HT1080 (cell line): ENCODE data around the gene ZC3H4. TPM values are rescaled to one million over a fixed set of nuclear protein-coding genes. Genes with fewer than 3 reads are reported as not detected.
"Not testable (repeated sequence)": the region's sequence is repeated elsewhere in the genome, so short reads cannot be mapped to it uniquely, and the experiment has no call there.

Source experiments
- DNase-seq: peaks from one replicate; pipeline ENCODE4 v3.0.0-alpha.2; 2015; ENCODE audit warnings: low read depth
- total RNA-seq: library from RNA; depleted of rRNA; stranded (reverse); fragments of >200 nt; shearing (Covaris generic); gene quantifications from 2 replicates; pipeline ENCODE4 v1.2.3, GENCODE V29; 2014

Gene ZC3H4
- total RNA-seq, 1 experiment from 2014 or later, result 17.6 TPM

- no peak for DNase-seq
Observed at GRCh38 chr19:47107953-47108746, 5.4 kb downstream of the ZC3H4 start.

GRCh38 chr19:47107202-47107952, 6.2 kb downstream of the ZC3H4 start:
- DNase-seq, result peak; percentile 30

GRCh38 chr19:47106821-47107201, 6.8 kb downstream of the ZC3H4 start:
- no peak for DNase-seq

- no peak for DNase-seq
Observed at GRCh38 chr19:47105874-47106273, 7.7 kb downstream of the ZC3H4 start.

- no peak for DNase-seq
Observed at GRCh38 chr19:47104680-47105079, 8.9 kb downstream of the ZC3H4 start.

- DNase-seq, result no peak
Observed at GRCh38 chr19:47102346-47103060, 11.1 kb downstream of the ZC3H4 start.

GRCh38 chr19:47101116-47101515, 12.5 kb downstream of the ZC3H4 start:
- not testable (repeated sequence) for DNase-seq

GRCh38 chr19:47100290-47100689, 13.3 kb downstream of the ZC3H4 start:
- no peak for DNase-seq

GRCh38 chr19:47099576-47100050, 14.0 kb downstream of the ZC3H4 start:
- DNase-seq, result no peak

- DNase-seq, result no peak
Observed at GRCh38 chr19:47098608-47099007, 15.0 kb downstream of the ZC3H4 start.

GRCh38 chr19:47097396-47098201, 16.0 kb downstream of the ZC3H4 start:
- DNase-seq, result no peak

GRCh38 chr19:47096721-47097120, 16.9 kb downstream of the ZC3H4 start:
- no peak for DNase-seq

GRCh38 chr19:47096100-47096704, 17.4 kb downstream of the ZC3H4 start:
- no peak for DNase-seq

GRCh38 chr19:47095476-47096099, 18.0 kb downstream of the ZC3H4 start:
- no peak for DNase-seq

GRCh38 chr19:47094557-47095475, 18.8 kb downstream of the ZC3H4 start:
- DNase-seq, result no peak

- no peak for DNase-seq
Observed at GRCh38 chr19:47093841-47094240, 19.7 kb downstream of the ZC3H4 start.

- no peak for DNase-seq
Observed at GRCh38 chr19:47093254-47093653, 20.3 kb downstream of the ZC3H4 start.

GRCh38 chr19:47089767-47090350, 23.7 kb downstream of the ZC3H4 start:
- no peak for DNase-seq

GRCh38 chr19:47086280-47086679, 27.3 kb downstream of the ZC3H4 start:
- no peak for DNase-seq
